Epithelial cell of esophagus (primary cell): ENCODE data around the gene STK24.
A peak's percentile ranks its signal among the peaks of the same experiment; 100 is the strongest.

Experiments
- DNase-seq: peaks from one replicate; pipeline ENCODE4 v3.0.0; 2010; ENCODE audit warnings: low read depth
- H3K4me3 ChIP-seq: 2 replicates; pipeline ENCODE4 v1.5.1; 2011; ENCODE audit warnings: mild to moderate bottlenecking, low read length, control low read depth
- TF ChIP-seq, protein P1 (sequence below): IDR thresholded peaks from 2 replicates; pipeline ENCODE4 v1.5.1; 2011; ENCODE audit warnings: low read depth, mild to moderate bottlenecking, low read length, control low read depth, inconsistent platforms; ENCODE audit not compliant: insufficient read depth; ENCODE audit errors: missing control alignments

STK24 gene

DNA sequence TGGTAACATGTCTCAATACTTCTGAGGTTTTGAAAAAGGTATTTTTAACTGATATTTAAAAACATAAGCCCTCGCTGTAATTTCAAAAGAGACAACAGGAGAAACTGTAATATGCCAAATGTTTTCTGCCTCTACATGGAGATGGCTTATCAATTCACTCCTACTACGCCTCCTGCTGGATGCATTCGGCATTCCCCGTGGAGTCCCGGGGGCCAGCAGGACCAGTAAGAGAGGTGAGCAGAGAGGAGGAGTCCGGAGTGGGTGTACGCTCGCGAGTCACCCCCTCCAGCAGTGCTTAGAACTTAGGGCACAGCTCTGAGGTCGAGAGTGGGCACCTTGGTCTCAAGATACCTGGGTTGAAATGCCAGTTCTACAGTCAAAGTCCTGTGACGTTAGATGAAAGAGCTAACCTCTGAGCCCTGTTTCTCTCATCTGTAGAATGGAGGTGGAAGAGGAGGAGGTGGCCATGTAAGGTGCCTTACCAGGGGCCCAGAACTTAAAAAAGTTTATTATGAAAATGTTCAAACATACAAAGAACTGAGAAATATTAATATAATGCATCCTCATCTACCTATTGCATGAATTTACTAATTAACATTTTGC lies 110.2 kb downstream of the STK24 start:
- TF ChIP-seq, protein P1, sequence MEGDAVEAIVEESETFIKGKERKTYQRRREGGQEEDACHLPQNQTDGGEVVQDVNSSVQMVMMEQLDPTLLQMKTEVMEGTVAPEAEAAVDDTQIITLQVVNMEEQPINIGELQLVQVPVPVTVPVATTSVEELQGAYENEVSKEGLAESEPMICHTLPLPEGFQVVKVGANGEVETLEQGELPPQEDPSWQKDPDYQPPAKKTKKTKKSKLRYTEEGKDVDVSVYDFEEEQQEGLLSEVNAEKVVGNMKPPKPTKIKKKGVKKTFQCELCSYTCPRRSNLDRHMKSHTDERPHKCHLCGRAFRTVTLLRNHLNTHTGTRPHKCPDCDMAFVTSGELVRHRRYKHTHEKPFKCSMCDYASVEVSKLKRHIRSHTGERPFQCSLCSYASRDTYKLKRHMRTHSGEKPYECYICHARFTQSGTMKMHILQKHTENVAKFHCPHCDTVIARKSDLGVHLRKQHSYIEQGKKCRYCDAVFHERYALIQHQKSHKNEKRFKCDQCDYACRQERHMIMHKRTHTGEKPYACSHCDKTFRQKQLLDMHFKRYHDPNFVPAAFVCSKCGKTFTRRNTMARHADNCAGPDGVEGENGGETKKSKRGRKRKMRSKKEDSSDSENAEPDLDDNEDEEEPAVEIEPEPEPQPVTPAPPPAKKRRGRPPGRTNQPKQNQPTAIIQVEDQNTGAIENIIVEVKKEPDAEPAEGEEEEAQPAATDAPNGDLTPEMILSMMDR = peak; percentile 65
- DNase-seq = peak; percentile 57
- H3K4me3 ChIP-seq = no peak overlapping the region

DNA sequence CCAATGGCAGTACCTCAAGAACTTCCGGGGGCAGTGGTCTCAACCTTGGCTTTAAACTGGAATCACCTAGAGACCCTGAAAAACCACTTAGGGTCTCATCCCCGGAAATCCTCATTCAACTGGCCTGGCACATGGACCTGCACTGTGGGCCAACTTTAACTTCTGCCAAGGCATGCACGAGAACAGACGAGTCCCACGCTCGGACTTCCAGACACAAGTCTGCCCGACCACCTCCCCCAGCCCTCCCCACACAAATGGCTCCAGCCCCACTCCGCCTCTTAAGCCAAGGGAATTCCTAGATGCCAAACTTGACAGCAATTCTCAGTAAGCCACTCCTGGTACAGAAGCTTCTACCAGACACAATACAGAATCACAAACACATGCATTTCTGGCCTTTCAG lies 114.0 kb downstream of the STK24 start:
- no peak for DNase-seq
- TF ChIP-seq, protein P1 = no peak
- no peak overlapping the region for H3K4me3 ChIP-seq

DNA sequence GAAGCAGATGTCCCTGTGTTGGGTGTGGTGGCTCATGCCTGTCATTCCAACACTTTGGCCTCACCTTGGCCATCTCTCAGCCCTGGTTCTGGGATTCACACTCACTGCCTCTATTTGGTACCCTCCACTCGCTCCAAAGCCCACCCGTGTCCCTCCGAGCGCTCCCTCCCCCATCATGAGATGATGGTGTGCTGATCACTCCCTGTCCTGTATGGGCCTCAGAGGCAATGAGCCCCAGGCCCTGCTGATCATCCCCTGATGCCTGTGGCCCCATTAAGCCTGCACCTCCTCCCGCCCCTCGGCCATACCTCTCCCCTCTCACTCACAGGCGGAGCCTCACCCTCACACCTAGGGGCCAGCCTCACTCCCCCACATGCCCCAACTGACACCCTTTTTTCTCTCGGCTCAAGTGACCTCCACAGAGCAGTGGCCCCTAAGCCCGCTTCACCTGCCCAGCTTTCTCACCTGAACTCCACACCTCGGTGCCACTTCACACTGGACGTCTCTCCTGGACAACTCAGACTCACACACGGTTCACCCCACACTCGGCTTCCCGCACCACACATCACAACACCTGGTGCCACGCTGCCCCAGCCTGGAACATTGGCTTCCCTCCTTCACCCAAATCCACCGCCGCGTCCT lies 114.5 kb downstream of the STK24 start:
- H3K4me3 ChIP-seq = no peak overlapping the region
- DNase-seq = no peak
- TF ChIP-seq, protein P1 = no peak

DNA sequence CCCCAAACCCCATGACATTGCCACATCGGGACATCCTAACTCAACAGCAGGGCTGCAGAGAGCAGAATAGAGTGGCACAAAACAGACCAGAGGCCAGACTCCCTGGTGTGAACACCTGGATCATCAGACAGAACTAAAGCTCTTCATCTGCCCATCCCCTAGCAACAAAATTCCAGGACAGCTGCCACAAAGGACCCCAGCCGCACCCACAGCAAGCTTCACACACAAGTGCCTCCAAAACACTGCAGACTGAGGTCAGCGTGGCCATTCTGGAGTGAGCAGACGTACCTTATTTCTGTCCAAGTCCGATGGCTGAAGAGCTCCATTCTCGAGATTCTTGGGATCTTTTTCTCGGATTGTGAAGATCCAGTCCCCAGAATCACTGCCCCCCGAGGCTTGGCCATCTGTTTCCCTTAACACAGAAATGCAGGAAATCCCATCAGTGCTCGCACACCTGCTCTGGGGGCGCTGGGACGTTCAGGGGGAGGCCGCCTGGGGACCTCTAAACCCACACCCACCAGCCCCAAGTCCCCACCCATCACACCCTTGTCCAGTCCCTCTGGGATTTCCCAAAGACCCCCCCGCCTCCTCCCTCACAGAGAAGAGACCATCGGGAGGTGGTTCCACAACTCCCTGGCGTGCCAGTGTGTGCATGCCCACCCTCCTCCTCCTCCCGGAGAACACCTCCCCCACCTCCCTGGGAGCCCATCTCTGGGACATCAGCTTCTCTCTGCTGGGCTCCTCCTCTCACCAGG lies 115.2 kb downstream of the STK24 start:
- TF ChIP-seq, protein P1 = no peak
- DNase-seq = no peak
- H3K4me3 ChIP-seq = no peak overlapping the region

DNA sequence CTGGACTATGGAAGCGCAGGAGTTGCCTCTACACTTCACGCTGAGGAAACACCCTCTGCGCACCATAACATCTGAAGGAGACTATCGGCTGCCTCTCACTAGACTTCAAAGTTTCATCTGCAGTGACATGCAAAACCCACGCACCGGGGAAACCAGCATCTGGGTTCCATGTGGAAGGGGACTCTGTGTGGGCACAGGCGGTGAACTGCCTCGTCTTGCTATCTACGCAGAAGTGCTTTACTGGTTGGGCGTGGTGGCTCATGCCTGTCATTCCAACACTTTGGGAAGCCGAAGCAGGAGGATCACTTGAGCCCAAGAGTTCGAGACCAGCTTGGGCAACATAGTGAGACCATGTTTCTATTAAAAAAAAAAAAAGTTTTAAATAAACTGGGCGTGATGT lies 116.4 kb downstream of the STK24 start:
- DNase-seq = no peak
- TF ChIP-seq, protein P1 = no peak
- no peak overlapping the region for H3K4me3 ChIP-seq

DNA sequence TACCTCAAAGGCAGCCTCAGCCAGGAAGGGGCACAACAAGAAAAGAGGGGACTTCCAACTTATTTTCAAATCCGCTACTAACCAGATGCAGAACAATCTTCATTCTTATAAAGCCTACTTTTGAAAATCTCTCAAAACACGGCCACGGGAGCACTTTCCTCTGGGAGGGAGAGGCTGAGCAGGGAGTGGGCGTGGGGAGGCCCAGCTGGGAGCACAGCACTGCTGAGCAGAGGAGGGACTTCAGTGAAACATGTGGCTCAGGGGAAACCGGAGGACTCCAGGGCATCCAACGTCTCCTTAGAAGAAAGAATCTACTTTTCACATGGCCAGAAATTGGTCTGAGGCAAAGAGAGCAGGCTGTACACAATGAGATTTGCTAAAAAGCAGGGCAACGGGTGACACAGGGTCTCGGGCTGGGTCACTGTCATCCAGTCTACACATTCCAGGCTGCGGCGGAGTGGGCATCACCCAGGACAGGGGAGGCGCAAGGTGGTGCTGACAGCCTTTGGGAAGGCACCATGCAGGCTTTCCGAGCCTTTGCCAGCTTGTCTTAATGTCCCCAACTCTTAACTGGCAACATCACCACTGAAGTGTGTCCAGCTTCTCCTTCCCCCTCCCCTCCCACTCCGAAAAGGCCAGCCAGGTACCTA lies 117.1 kb downstream of the STK24 start:
- no peak for DNase-seq
- TF ChIP-seq, protein P1 = no peak
- no peak overlapping the region for H3K4me3 ChIP-seq
